Left kidney (tissue), 8 donors: ENCODE data around the gene PSPC1. TPM values are rescaled to one million over a fixed set of nuclear protein-coding genes. Genes with fewer than 3 reads are reported as not detected.
"Not testable (repeated sequence)": the region's sequence is repeated elsewhere in the genome, so short reads cannot be mapped to it uniquely, and the experiment has no call there.

Source experiments
- DNase-seq: peaks from one replicate; pipeline ENCODE4 v3.0.0-alpha.2; 2013
- long read RNA-seq, 8 donors: transcript quantifications; one replicate each; lab custom pipeline, GENCODE V29; 2026
- polyA plus RNA-seq: library from polyadenylated mRNA; unstranded; fragments of 120-200 nt; gene quantifications from one replicate; pipeline ENCODE4 v1.2.1, GENCODE V29; 2013; ENCODE audit not compliant: insufficient read length

The PSPC1 gene
- 94.1 TPM for polyA plus RNA-seq
- long read RNA-seq, donor 1, transcript PSPC1-201 (9 exons, 2,407 nt): major isoform, 8 of 31 reads
- long read RNA-seq, donor 1, partial matches to known transcripts: 17 of 31 reads
- long read RNA-seq, donor 1, other reads (novel, unspliced or antisense): 0 of 31 reads
- long read RNA-seq, donor 2, transcript PSPC1-201 (9 exons, 2,407 nt): major isoform, 14 of 23 reads
- long read RNA-seq, donor 2, partial matches to known transcripts: 7 of 23 reads
- long read RNA-seq, donor 2, other reads (novel, unspliced or antisense): 0 of 23 reads
- long read RNA-seq, donor 3, partial matches to known transcripts: 0 of 8 reads
- long read RNA-seq, donor 3, other reads (novel, unspliced or antisense): 0 of 8 reads
- long read RNA-seq, donor 4: 0 reads
- long read RNA-seq, donor 5, transcript PSPC1-201 (9 exons, 2,407 nt): major isoform, 20 of 69 reads
- long read RNA-seq, donor 5, transcript PSPC1-204 (8 exons, 1,709 nt): minor isoform, 7 of 69 reads
- long read RNA-seq, donor 5, partial matches to known transcripts: 39 of 69 reads
- long read RNA-seq, donor 5, other reads (novel, unspliced or antisense): 0 of 69 reads
- long read RNA-seq, donor 6, transcript PSPC1-201 (9 exons, 2,407 nt): major isoform, 13 of 35 reads
- long read RNA-seq, donor 6, partial matches to known transcripts: 16 of 35 reads
- long read RNA-seq, donor 6, other reads (novel, unspliced or antisense): 0 of 35 reads
- long read RNA-seq, donor 7, transcript PSPC1-201 (9 exons, 2,407 nt): major isoform, 17 of 41 reads
- long read RNA-seq, donor 7, partial matches to known transcripts: 19 of 41 reads
- long read RNA-seq, donor 7, other reads (novel, unspliced or antisense): 0 of 41 reads
- long read RNA-seq, donor 8, partial matches to known transcripts: 0 of 8 reads
- long read RNA-seq, donor 8, other reads (novel, unspliced or antisense): 0 of 8 reads

GRCh38 chr13:19782727-19783682 is at the start of gene PSPC1:
PSPC1 (minus strand) TSS chr13:19782945; CDS start chr13:19782757, 188 bp downstream.
- DNase-seq: peak; percentile 94

- no peak for DNase-seq
These were observed 39.9 kb upstream of the PSPC1 start for GRCh38 chr13:19822673-19823072.

GRCh38 chr13:19818223-19818842 is 35.6 kb upstream of the PSPC1 start:
- peak; percentile 52 for DNase-seq

- no peak for DNase-seq
These were observed 34.9 kb upstream of the PSPC1 start for GRCh38 chr13:19817510-19818158.

GRCh38 chr13:19817106-19817505 is 34.4 kb upstream of the PSPC1 start:
- DNase-seq: no peak

GRCh38 chr13:19815842-19816241 is 33.1 kb upstream of the PSPC1 start:
- DNase-seq: not testable (repeated sequence)

GRCh38 chr13:19810996-19811881 is 28.5 kb upstream of the PSPC1 start:
- no peak for DNase-seq

GRCh38 chr13:19810151-19810550 is 27.4 kb upstream of the PSPC1 start:
- DNase-seq: no peak

- DNase-seq: no peak
These were observed 23.0 kb upstream of the PSPC1 start for GRCh38 chr13:19805765-19806164.

GRCh38 chr13:19795956-19796355 is 13.2 kb upstream of the PSPC1 start:
- no peak for DNase-seq

- DNase-seq: peak; percentile 68
These were observed 11.9 kb upstream of the PSPC1 start for GRCh38 chr13:19794631-19795030.

GRCh38 chr13:19791953-19792537 is 9.3 kb upstream of the PSPC1 start:
- no peak for DNase-seq

- peak; percentile 46 for DNase-seq
These were observed 557 bp downstream of the PSPC1 start for GRCh38 chr13:19782049-19782726.

GRCh38 chr13:19781526-19781925 is 1.2 kb downstream of the PSPC1 start:
- DNase-seq: peak; percentile 3

- DNase-seq: not testable (repeated sequence)
These were observed 1.9 kb downstream of the PSPC1 start for GRCh38 chr13:19780753-19781418.

GRCh38 chr13:19772306-19772705 is 10.4 kb downstream of the PSPC1 start:
- DNase-seq: no peak

- DNase-seq: no peak
These were observed 12.9 kb downstream of the PSPC1 start for GRCh38 chr13:19769854-19770253.

GRCh38 chr13:19767966-19768365 is 14.8 kb downstream of the PSPC1 start:
- no peak for DNase-seq
